Ishikawa (cell line): ENCODE measurements around the gene MAGEB3.

Experiments
- EP300 ChIP-seq: IDR thresholded peaks from 2 replicates; pipeline ENCODE4 v1.6.1; 2012; ENCODE audit warnings: borderline replicate concordance
- MAX ChIP-seq: IDR thresholded peaks from 2 replicates; pipeline ENCODE4 v1.6.1; 2012
- NFIC ChIP-seq: IDR thresholded peaks from 2 replicates; pipeline ENCODE4 v1.6.1; 2012
- RAD21 ChIP-seq: IDR thresholded peaks from 2 replicates; pipeline ENCODE4 v1.6.1; 2012; ENCODE audit warnings: low read depth
- TAF1 ChIP-seq: IDR thresholded peaks from 2 replicates; pipeline ENCODE4 v1.6.1; 2012; ENCODE audit warnings: low read depth, mild to moderate bottlenecking
- USF1 ChIP-seq: IDR thresholded peaks from 2 replicates; pipeline ENCODE4 v1.6.1; 2012
- YY1 ChIP-seq: IDR thresholded peaks from 2 replicates; pipeline ENCODE4 v1.6.1; 2012; ENCODE audit warnings: low read depth

- TF ChIP-seq NFIC, result no peak
- TF ChIP-seq EP300, result no peak
- TF ChIP-seq MAX, result no peak
- TF ChIP-seq RAD21, result no peak
- no peak for TF ChIP-seq YY1
- TF ChIP-seq TAF1, result no peak
- no peak for TF ChIP-seq USF1
Measured at GRCh38 chrX:30219372-30219771, 11.1 kb upstream of the MAGEB3 start.
